ENCODE measurements around the gene MTG1.
"Not testable (repeated sequence)": the region's sequence is repeated elsewhere in the genome, so short reads cannot be mapped to it uniquely, and the experiment has no call there.

Gene MTG1

DNA sequence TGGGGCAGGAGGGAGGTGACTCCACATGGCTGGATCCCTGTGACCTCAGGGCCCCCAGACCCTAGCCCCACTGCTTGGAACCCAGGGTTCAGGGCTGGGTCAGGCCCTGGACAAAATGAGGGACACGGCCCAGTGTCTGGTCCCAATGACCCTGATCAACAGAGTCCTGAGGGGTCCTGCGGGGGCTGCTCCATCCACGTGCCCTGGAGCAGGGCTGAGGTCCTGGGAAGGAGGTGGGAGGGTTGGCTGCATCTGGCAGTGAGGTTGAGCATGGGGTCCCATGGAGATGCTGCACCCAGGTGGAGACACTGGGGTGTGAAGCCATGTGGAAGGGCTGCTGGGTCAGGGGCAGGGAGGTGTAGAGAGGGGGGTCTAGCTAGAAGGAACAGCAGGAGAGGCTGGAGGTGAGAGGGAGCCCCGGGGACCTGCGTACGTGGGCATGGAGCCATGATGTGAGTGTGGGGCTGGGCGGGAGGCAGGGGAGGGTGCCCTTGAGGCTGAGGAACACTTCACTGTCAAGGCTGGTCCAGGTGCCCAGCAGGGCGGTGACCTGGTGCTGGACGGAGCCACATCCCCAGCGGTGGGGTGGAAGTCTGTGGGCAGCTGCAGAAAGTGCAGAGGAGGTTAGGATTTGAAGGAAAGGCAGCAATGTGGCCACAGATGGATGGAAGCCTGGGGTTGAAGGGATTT, 60.4 kb downstream of the MTG1 start:
- no peak for DNase-seq

DNA sequence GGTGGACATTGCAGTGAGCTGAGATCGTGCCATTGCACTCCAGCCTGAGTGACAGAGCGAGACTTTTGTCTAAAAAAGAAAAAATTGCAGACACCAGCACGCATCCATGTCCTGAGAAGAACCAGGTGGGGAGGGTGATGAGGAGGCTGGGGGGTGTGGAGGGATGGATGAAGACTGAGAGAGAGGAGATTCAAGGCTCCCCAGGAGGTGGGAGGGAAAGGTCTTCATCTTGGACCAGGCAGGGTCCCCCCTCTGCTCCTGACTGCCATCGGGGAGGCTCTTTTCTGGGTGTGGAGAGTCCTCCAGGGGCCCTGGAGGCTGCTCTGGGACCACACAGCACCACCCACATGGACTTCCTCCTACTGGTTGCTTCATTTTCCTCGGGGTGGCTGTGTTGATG, 61.2 kb downstream of the MTG1 start:
- no peak for DNase-seq

GRCh38 chr10:133455611-133456031, 61.7 kb downstream of the MTG1 start:
- no peak for DNase-seq

GRCh38 chr10:133456041-133456951, 62.3 kb downstream of the MTG1 start:
- DNase-seq, result no peak

DNA sequence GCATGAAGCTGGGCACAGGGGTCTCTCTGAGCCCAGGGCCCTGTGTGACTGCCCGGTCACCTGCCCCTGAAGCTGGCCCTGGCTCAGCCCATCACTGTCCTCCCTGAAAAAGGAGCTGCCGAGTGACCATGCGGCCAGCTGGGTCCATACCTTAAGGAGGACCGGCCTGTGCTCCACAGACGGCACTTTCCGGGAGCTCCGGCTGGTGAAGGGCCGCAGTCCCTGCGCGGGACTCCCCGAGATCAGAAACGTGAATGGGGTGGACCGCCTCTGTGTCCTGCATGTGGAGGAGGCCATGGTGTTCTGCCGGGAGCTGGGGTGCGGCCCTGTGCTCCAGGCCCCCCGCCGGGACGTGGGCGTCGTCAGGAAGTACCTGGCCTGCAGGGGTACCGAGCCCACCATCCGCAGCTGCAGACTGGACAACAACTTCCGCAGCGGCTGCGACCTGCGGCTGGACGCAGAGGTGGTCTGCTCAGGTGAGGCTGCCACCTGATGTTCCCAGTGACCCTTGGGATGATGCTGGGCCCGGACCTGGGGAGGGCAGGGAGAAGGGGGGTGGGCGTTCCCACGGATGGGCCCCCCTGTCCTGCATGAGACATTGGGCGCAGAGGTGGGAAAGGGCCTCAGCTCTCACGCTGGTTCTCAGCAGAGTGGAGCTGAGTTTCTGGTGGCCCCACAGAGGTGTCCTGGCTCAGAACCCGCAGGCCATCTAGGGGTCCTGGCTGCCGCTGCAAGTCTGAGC, 63.3 kb downstream of the MTG1 start:
- no peak for DNase-seq

DNA sequence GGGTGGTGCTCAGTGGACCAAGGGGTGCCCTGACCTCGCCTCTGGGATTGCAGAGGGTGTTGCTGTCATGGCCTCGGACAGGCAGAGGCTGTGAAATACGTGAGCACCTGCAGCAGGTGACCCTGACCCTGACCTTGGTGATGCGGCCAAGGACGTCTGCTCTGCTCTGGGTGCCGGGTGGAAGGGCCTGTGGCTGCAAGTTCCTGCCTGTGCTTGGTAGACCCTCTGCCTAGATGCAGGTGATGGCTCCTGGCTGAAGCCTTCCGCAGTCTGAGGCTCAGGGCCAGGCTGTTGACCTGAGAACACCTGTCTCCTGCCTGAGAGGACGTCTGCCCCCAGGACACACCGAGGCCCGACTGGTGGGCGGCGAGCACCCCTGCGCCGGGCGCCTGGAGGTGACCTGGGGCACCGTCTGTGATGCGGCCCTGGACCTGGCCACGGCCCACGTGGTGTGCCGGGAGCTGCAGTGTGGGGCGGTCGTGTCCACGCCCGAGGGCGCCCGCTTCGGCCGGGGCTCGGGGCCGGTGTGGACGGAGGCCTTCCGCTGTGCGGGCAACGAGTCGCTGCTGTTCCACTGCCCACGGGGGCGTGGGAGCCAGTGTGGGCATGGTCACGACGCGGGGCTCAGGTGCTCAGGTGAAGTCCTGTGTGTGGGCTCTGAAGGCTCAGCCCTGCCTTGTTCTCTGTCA, 64.2 kb downstream of the MTG1 start:
- no peak for DNase-seq

GRCh38 chr10:133458710-133459453, 64.9 kb downstream of the MTG1 start:
- DNase-seq, result no peak

- no peak for DNase-seq
These were observed 65.7 kb downstream of the MTG1 start for GRCh38 chr10:133459454-133460207.

DNA sequence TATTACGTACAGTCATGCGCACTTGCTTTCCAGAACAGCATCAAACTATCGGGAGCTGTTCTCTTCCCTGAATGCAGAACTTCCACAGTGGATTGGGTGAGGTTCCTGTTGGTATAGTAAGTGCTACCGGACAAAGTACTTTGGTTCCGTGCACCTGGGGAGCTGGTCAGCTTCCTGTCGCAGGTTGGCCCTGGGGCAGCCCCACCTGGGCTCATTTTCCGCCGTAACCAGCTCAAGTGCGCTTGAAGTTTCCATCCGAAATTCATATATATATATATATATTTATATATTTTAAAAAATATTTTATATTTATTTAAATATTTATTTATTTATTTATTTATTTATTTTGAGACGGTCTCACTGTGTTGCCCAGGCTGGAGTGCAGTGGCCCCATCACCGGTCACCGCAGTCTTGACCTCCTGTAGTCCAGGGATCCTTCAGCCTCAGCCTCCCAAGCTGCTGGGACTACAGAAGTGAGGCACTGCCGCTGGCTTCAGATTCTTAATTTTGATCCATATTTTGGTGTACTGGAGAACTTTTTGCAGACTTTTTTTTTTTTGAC, 66.3 kb downstream of the MTG1 start:
- no peak for DNase-seq

- DNase-seq, result no peak
These were observed 67.1 kb downstream of the MTG1 start for GRCh38 chr10:133461027-133461426.

DNA sequence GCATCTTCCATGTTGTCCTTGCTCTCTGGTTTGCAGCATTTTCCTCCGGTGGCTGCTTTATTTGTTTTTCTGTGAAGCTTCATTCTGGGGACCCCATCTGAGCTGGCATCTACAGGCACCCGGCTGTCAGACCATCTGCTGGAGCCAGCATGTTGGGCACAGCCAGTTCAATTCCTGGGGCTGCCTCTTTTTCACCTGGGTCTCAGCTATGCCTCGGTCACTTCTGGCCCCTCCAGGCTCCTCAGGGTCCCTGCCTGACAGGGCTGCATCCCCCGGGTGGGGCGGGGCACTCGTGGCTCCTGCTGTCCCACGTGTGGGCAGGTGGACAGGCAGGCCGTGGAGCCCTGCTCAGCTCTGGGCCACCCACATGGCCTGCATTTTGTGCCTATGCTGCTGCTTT, 67.9 kb downstream of the MTG1 start:
- DNase-seq, result no peak

DNA sequence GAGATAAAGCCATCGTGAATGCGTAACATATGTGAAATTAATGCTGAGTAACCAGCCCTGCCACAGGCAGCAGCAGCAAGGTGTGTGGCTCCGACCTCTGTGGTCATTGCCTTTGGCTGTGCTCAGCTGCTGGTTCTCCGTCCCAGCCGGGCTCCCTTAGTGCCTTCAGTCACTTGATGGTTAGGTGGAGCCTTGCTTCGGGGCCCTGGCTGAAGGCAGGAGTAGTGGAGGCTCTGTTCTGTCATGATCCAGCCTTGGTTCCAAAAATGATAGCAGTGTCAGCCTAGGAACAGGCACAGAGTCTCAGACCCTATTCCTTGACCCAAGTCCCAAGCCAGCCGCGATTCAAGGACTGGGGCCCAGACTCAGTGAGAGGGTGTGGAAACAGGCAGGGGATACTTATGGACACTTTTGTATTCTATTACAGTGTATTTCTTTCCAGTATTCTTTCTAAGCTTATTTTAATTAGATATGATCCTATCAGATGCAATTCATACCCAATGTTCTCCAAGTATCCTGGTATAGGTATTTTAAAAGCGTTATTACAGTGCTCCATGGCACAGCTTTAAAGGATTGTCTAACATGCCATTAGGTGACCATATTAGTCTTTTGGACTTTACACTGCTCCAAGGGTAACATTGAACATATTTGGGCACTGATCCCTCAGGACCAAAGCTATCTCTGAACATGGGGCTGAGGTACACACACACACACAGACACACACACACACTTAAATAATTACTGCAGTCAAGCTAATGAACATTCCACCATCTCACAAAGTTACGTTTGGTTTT, 68.8 kb downstream of the MTG1 start:
- no peak for DNase-seq

GRCh38 chr10:133464582-133465031, 70.7 kb downstream of the MTG1 start:
- DNase-seq, result no peak

DNA sequence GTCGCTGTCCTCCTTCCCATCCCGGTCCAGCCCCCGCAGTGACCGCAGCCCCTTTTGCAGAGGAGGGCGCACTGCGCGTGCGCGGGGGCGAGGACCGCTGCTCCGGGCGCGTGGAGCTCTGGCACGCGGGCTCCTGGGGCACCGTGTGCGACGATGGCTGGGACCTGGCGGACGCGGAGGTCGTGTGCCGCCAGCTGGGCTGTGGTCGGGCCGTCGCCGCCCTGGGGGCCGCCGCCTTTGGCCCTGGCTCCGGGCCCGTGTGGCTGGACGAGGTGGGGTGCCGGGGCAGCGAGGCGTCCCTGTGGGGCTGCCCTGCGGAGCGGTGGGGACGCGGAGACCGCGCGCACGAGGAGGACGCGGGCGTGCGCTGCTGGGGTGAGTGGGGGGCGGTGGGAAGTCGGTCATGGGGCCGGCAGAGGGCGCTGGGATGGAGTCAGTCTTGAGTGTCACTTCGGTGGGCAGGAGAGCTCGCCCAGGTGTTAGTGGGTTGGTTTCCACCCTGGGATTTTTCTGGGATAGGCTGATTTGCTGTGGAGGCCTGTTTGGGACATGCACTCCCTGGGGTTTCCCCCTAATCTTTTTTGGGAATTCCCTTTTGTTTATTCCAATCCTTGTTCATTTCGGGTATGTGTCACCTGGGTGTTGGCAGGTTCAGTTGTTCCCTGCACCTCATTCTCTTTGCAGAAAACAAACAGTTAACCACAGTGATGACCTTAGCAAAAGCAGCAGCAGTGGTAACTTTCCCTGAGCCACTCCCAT, 71.4 kb downstream of the MTG1 start:
- DNase-seq, result no peak

DNA sequence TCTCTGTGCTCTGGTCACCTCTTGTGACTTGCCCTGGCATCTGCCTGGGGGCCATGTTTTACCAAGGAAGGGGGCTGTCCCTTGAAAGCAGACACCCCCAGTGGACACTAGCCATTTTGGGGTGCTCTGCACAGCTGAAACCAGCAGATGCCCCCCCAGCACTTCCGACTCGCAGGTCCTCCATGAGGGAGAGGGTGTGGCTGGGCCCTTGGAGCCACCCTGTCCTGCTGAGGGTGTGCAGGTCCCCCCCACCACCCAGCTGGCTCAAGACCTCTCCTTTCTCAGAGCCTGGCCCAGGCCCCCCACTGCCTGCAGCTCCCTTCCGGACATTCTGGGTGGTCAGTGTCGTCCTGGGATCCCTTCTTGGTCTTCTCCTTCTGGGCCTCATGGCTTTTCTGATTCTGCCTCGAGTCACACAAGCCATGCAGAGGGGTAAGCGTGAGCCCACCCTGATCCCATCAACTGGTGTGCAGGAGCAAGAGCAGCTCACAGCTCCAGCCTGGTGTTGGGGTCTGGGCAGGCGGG, 72.1 kb downstream of the MTG1 start:
- DNase-seq, result no peak

GRCh38 chr10:133466683-133467275, 72.8 kb downstream of the MTG1 start:
- no peak for DNase-seq

- no peak for DNase-seq
These were observed 73.4 kb downstream of the MTG1 start for GRCh38 chr10:133467286-133467911.

DNA sequence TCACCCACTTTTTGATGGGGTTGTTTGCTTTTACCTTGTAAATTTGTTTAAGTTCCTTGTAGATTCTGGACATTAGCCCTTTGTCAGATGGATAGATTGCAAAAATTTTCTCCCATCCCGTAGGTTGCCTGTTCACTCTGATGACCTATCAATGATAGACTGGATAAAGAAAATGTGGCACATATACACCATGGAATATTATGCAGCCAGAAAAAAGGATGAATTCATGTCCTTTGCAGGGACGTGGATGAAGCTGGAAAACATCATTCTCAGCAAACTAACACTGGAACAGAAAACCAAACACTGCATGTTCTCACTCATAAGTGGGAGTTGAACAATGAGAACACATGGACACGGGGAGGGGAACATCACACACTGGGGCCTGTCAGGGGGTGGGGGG, 75.2 kb downstream of the MTG1 start:
- not testable (repeated sequence) for DNase-seq
